Tibial artery (tissue), 4 donors: ENCODE measurements around the gene CST11.

ENCODE experiments used
- DNase-seq, 2 donors: peaks; one replicate each; pipeline ENCODE4 v3.0.0-alpha.2; 2019
- H3K27ac ChIP-seq, 2 donors: fragments of 200-600 bp; sonication (generic) in 1 of 2; 1 replicate in 1 of 2; 2 replicates in 1 of 2; pipeline ENCODE4 v1.5.1; 2018 to 2019; ENCODE audit warnings: mild to moderate bottlenecking in 1 of 2
- H3K27me3 ChIP-seq, 2 donors: fragments of 200-600 bp; sonication (generic) in 1 of 2; one replicate each; pipeline versions ENCODE4 v1.5.1 to v1.6.0; 2016 to 2019
- H3K36me3 ChIP-seq, 3 donors: fragments of 200-600 bp; sonication (generic) in 2 of 3; one replicate each; pipeline ENCODE4 v1.5.1; 2016 to 2019; ENCODE audit warnings: mild to moderate bottlenecking in 2 of 3
- H3K4me1 ChIP-seq, 4 donors: fragments of 200-600 bp; sonication (generic) in 2 of 4; 1 replicate in 3 of 4; 2 replicates in 1 of 4; pipeline ENCODE4 v1.5.1; 2016 to 2019
- H3K4me3 ChIP-seq, 2 donors: fragments of 200-600 bp; sonication (generic) in 1 of 2; 1 replicate in 1 of 2; 2 replicates in 1 of 2; pipeline ENCODE4 v1.5.1; 2018 to 2019; ENCODE audit warnings: mild to moderate bottlenecking in 2 of 2
- H3K9me3 ChIP-seq, 3 donors: fragments of 200-600 bp; sonication (generic) in 1 of 3; one replicate each; pipeline ENCODE4 v1.5.1; 2016 to 2019
- intact Hi-C: fragments of 100-400 bp; cut with DNase I; formaldehyde crosslinking; loops from one replicate; pipeline ENCODE4 v1.15.0; 2023; ENCODE audit warnings: low total_unique reads
- TF ChIP-seq, protein P1 (sequence below), 2 experiments: fragments of 200-600 bp in 1 of 2; fragments of 450-650 bp in 1 of 2; IDR thresholded peaks; one replicate each; pipeline ENCODE4 v1.5.1; 2017 to 2019; ENCODE audit warnings: antibody characterized with exemption in 2 of 2, mild to moderate bottlenecking in 1 of 2, moderate library complexity in 1 of 2

CST11 gene

DNA sequence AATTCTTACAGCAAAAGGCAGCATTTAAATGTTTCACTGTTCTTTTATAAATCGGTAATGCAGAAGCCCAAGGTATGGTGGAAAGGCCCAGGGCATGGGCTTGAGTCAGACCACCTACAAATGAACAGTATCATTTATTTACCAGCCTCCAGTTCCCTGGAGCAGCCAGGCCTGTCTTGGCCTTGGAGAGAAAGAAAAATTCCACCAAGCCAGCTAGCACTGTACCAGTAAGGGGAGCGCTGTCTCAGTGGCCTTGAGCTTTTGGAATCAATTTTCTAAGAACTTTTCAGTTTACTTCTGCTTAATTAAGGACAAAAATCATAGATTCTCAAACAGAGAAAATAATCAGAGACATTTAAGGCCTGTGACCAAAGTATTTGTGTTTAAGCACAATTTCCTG, 43.7 kb downstream of the CST11 start:
- no peak overlapping the region for H3K27ac ChIP-seq
- intact Hi-C loops: no loop called here
- no peak for DNase-seq
- peaks cover 0 to 10% (median 2%) of the 10 kb centered on the region in 4 donors for H3K4me1 ChIP-seq
- no peak overlapping the region for H3K4me3 ChIP-seq
- no peaks in the 10 kb centered on the region for H3K27me3 ChIP-seq
- no peaks in the 10 kb centered on the region for H3K9me3 ChIP-seq
- TF ChIP-seq, protein P1, sequence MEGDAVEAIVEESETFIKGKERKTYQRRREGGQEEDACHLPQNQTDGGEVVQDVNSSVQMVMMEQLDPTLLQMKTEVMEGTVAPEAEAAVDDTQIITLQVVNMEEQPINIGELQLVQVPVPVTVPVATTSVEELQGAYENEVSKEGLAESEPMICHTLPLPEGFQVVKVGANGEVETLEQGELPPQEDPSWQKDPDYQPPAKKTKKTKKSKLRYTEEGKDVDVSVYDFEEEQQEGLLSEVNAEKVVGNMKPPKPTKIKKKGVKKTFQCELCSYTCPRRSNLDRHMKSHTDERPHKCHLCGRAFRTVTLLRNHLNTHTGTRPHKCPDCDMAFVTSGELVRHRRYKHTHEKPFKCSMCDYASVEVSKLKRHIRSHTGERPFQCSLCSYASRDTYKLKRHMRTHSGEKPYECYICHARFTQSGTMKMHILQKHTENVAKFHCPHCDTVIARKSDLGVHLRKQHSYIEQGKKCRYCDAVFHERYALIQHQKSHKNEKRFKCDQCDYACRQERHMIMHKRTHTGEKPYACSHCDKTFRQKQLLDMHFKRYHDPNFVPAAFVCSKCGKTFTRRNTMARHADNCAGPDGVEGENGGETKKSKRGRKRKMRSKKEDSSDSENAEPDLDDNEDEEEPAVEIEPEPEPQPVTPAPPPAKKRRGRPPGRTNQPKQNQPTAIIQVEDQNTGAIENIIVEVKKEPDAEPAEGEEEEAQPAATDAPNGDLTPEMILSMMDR (IDR thresholded peaks at IDR 0.05): no peak
- H3K36me3 ChIP-seq: no peaks in the 10 kb centered on the region

DNA sequence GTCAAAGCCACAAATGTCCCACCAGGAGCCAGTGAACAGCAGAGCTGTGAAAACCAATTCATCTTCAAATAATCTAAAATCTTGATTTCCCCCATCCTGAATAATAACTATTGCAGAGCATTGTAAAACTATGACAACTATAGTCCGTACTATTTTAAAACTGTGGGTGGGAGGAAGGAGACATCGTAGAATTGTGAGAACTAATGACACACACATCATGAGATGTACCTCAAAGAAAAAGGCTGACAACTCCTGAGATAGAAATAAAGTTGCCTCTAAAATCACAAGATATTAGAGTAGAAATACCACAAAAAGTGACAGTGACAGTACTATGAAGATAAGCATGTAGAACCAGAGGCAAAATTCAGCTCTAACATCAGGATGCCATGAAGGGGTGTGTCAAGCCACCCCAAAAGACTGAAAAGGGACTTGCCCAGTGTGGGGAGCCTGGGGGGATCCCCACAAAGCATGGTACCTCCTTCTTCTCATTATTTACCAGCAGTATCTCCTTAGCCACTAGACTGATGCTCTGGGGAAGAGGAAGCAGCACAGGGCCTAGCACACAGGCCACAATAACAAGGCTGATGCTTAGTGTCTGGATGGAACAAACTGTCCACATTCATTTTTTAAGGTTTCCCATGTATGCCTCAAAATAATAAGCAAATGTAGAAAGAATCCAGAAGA, 44.8 kb downstream of the CST11 start:
- no peaks in the 10 kb centered on the region for H3K36me3 ChIP-seq
- TF ChIP-seq, protein P1 (IDR thresholded peaks at IDR 0.05): no peak
- intact Hi-C loops: no loop called here
- H3K27ac ChIP-seq: no peak overlapping the region
- no peaks in the 10 kb centered on the region for H3K9me3 ChIP-seq
- DNase-seq: no peak
- H3K4me1 ChIP-seq: peaks cover 0 to 11% (median 2%) of the 10 kb centered on the region in 4 donors
- H3K27me3 ChIP-seq: no peaks in the 10 kb centered on the region
- no peak overlapping the region for H3K4me3 ChIP-seq

DNA sequence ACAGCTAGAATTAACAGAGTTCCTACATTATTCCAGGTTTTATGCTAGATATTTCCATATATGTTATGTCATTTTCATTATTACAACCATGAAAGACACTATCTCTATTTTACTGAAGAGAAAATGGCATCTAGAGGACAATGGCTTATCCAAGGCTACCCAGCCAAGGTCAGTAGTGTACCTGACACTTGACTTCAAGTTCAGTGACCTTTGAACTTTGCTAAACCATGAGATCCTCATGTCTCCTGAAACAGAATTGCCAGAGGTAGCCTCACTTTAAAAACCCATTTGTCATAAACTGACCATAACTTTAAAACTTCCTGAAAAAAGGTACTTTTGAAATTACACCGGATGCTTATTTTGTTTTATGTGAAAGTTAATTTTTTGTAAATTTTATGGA, 45.8 kb downstream of the CST11 start:
- no peak overlapping the region for H3K27ac ChIP-seq
- no peaks in the 10 kb centered on the region for H3K27me3 ChIP-seq
- no peak overlapping the region for H3K4me3 ChIP-seq
- peaks cover 0 to 5% (median 0%) of the 10 kb centered on the region in 3 donors for H3K36me3 ChIP-seq
- H3K4me1 ChIP-seq: peaks cover 0 to 7% (median 2%) of the 10 kb centered on the region in 4 donors
- H3K9me3 ChIP-seq: no peaks in the 10 kb centered on the region
- TF ChIP-seq, protein P1 (IDR thresholded peaks at IDR 0.05): no peak
- intact Hi-C loops: no loop called here
- DNase-seq: no peak

DNA sequence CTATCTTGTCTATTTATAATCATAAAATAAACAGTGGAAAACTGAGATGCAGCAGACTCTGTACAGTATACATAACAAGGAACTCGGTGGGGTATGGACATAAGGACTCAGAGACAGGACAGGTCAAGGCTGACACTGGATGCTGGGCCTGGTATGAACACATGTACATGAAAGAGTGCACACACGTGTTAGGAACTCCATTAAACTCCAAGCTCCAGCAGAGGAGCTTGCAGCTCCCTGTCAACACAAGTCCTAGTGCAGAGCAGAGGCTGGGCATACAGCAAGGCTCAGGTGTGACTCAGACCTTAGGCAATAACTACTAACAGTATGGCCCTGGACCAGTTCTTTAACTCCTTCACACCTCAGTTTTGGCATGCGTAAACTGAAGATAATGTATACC, 48.5 kb downstream of the CST11 start:
- H3K9me3 ChIP-seq: no peaks in the 10 kb centered on the region
- H3K4me1 ChIP-seq: peaks cover 0 to 6% (median 2%) of the 10 kb centered on the region in 4 donors
- H3K27me3 ChIP-seq: no peaks in the 10 kb centered on the region
- intact Hi-C loops: no loop called here
- no peak for DNase-seq
- peaks cover 0 to 13% (median 12%) of the 10 kb centered on the region in 3 donors for H3K36me3 ChIP-seq
- no peak overlapping the region for H3K27ac ChIP-seq
- H3K4me3 ChIP-seq: no peak overlapping the region
- TF ChIP-seq, protein P1 (IDR thresholded peaks at IDR 0.05): no peak

DNA sequence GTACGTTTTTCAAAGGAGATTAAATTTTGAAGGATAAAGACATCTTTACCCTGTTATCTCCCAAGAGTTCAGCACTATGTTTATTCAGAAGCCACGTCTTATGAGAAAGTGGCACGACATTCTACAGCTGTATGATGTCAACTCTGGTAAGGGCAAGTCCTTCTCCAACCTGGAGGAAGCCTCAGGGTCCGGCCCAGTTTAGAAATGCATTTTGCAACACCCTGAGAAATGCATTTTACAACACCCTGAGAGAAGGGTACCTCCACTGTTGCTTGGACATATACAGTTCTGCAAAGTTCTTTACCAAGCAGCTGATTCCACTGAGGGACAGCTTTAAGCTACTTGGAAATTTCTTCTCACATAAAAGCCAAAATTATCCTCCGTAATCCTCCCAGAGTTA, 48.9 kb downstream of the CST11 start:
- no peaks in the 10 kb centered on the region for H3K9me3 ChIP-seq
- TF ChIP-seq, protein P1 (IDR thresholded peaks at IDR 0.05): no peak
- no peak overlapping the region for H3K4me3 ChIP-seq
- intact Hi-C loops: no loop called here
- no peaks in the 10 kb centered on the region for H3K27me3 ChIP-seq
- no peak overlapping the region for H3K27ac ChIP-seq
- H3K4me1 ChIP-seq: peaks cover 0 to 6% (median 2%) of the 10 kb centered on the region in 4 donors
- no peak for DNase-seq
- H3K36me3 ChIP-seq: peaks cover 0 to 13% (median 12%) of the 10 kb centered on the region in 3 donors
